Muscle layer of colon (tissue), 2 donors: ENCODE data around the gene TECPR1.
"Not testable (repeated sequence)": the region's sequence is repeated elsewhere in the genome, so short reads cannot be mapped to it uniquely, and the experiment has no call there.

Experiments
- H3K27ac ChIP-seq: one replicate; pipeline ENCODE4 v1.7.0; 2013; ENCODE audit warnings: low read depth, mild to moderate bottlenecking, low read length, moderate library complexity
- H3K27me3 ChIP-seq, 2 donors: one replicate each; pipeline ENCODE4 v1.7.0; 2013; ENCODE audit warnings: low read length in 2 of 2, mild to moderate bottlenecking in 2 of 2; ENCODE audit not compliant: insufficient read depth in 2 of 2, control insufficient read depth in 1 of 2
- H3K36me3 ChIP-seq: one replicate; pipeline ENCODE4 v1.7.0; 2013; ENCODE audit warnings: mild to moderate bottlenecking, low read length; ENCODE audit not compliant: insufficient read depth
- H3K4me1 ChIP-seq: one replicate; pipeline ENCODE4 v1.7.0; 2013; ENCODE audit warnings: mild to moderate bottlenecking, low read length; ENCODE audit not compliant: insufficient read depth
- H3K4me3 ChIP-seq, 2 donors: one replicate each; pipeline ENCODE4 v1.7.0; 2013; ENCODE audit warnings: low read length in 2 of 2, low read depth in 1 of 2, mild to moderate bottlenecking in 1 of 2, moderate library complexity in 1 of 2
- H3K9ac ChIP-seq: one replicate; pipeline ENCODE4 v1.7.0; 2013; ENCODE audit warnings: low read length
- H3K9me3 ChIP-seq: one replicate; pipeline ENCODE4 v1.7.0; 2013; ENCODE audit warnings: mild to moderate bottlenecking, low read length
- donor health status: abdominal sarcoma.
- donor health status: Adenocarcinoma of cecum.

Gene TECPR1

GRCh38 chr7:98221611-98222532 lies 30.2 kb downstream of the TECPR1 start:
- H3K9ac ChIP-seq, result no peak overlapping the region
- H3K27me3 ChIP-seq, result no peaks in the 10 kb centered on the region
- no peak overlapping the region for H3K4me3 ChIP-seq
- H3K36me3 ChIP-seq, result peaks cover 5% of the 10 kb centered on the region
- no peaks in the 10 kb centered on the region for H3K4me1 ChIP-seq
- H3K27ac ChIP-seq, result no peak overlapping the region
- H3K9me3 ChIP-seq, result no peaks in the 10 kb centered on the region

GRCh38 chr7:98219382-98219781 lies 32.6 kb downstream of the TECPR1 start:
- H3K9ac ChIP-seq, H3K9me3 ChIP-seq, H3K4me1 ChIP-seq, H3K27ac ChIP-seq, H3K36me3 ChIP-seq, H3K27me3 ChIP-seq, H3K4me3 ChIP-seq: not testable (repeated sequence)

GRCh38 chr7:98217623-98218582 lies 34.1 kb downstream of the TECPR1 start:
- H3K4me1 ChIP-seq, result no peaks in the 10 kb centered on the region
- H3K9ac ChIP-seq, result no peak overlapping the region
- H3K36me3 ChIP-seq, result no peaks in the 10 kb centered on the region
- H3K27ac ChIP-seq, result no peak overlapping the region
- H3K27me3 ChIP-seq, result no peaks in the 10 kb centered on the region
- H3K4me3 ChIP-seq, result no peak overlapping the region
- no peaks in the 10 kb centered on the region for H3K9me3 ChIP-seq

- H3K9me3 ChIP-seq, result no peaks in the 10 kb centered on the region
- no peaks in the 10 kb centered on the region for H3K36me3 ChIP-seq
- no peak overlapping the region for H3K27ac ChIP-seq
Measured at GRCh38 chr7:98216941-98217622, 35.0 kb downstream of the TECPR1 start.

GRCh38 chr7:98215561-98216495 lies 36.2 kb downstream of the TECPR1 start:
- H3K27ac ChIP-seq, result no peak overlapping the region
- H3K36me3 ChIP-seq, result no peaks in the 10 kb centered on the region
- peaks cover 0 to 8% of the 10 kb centered on the region in 2 donors for H3K27me3 ChIP-seq
- no peak overlapping the region for H3K9ac ChIP-seq
- H3K4me1 ChIP-seq, result no peaks in the 10 kb centered on the region
- H3K9me3 ChIP-seq, result no peaks in the 10 kb centered on the region
- no peak overlapping the region for H3K4me3 ChIP-seq

More at GRCh38 chr7:98216941-98217622, 35.0 kb downstream of the TECPR1 start:
- Histone ChIP-seq H3K4me3 (no peak overlapping the region), H3K27me3 (no peaks in the 10 kb centered on the region), H3K9ac (no peak overlapping the region), H3K4me1 (no peaks in the 10 kb centered on the region)

- Histone ChIP-seq H3K9me3 (no peaks in the 10 kb centered on the region), H3K36me3 (no peaks in the 10 kb centered on the region), H3K27ac (no peak overlapping the region), H3K4me1 (no peaks in the 10 kb centered on the region), H3K9ac (no peak overlapping the region), H3K4me3 (no peak overlapping the region), H3K27me3 (peaks cover 0 to 15% of the 10 kb centered on the region in 2 donors)
Measured at GRCh38 chr7:98214811-98215321, 37.2 kb downstream of the TECPR1 start.

- no peak overlapping the region for H3K9ac ChIP-seq
- H3K9me3 ChIP-seq, result no peaks in the 10 kb centered on the region
- no peaks in the 10 kb centered on the region for H3K4me1 ChIP-seq
- H3K27ac ChIP-seq, result no peak overlapping the region
- peaks cover 0 to 15% of the 10 kb centered on the region in 2 donors for H3K27me3 ChIP-seq
- H3K4me3 ChIP-seq, result no peak overlapping the region
- no peaks in the 10 kb centered on the region for H3K36me3 ChIP-seq
Measured at GRCh38 chr7:98213888-98214810, 37.9 kb downstream of the TECPR1 start.

- H3K27ac ChIP-seq, result no peak overlapping the region
- H3K4me3 ChIP-seq, result no peak overlapping the region
- H3K4me1 ChIP-seq, result no peaks in the 10 kb centered on the region
- peaks cover 0 to 15% of the 10 kb centered on the region in 2 donors for H3K27me3 ChIP-seq
- no peaks in the 10 kb centered on the region for H3K36me3 ChIP-seq
- H3K9ac ChIP-seq, result no peak overlapping the region
- H3K9me3 ChIP-seq, result no peaks in the 10 kb centered on the region
Measured at GRCh38 chr7:98213296-98213887, 38.6 kb downstream of the TECPR1 start.

- H3K27ac ChIP-seq, result no peak overlapping the region
- H3K36me3 ChIP-seq, result no peaks in the 10 kb centered on the region
- no peak overlapping the region for H3K9ac ChIP-seq
- no peaks in the 10 kb centered on the region for H3K4me1 ChIP-seq
- H3K9me3 ChIP-seq, result no peaks in the 10 kb centered on the region
- H3K27me3 ChIP-seq, result peaks cover 0 to 15% of the 10 kb centered on the region in 2 donors
- no peak overlapping the region for H3K4me3 ChIP-seq
Measured at GRCh38 chr7:98212532-98213041, 39.4 kb downstream of the TECPR1 start.
